ENCODE measurements around the gene CCDC74B.
"Not testable (repeated sequence)": the region's sequence is repeated elsewhere in the genome, so short reads cannot be mapped to it uniquely, and the experiment has no call there.

Gene CCDC74B

DNA sequence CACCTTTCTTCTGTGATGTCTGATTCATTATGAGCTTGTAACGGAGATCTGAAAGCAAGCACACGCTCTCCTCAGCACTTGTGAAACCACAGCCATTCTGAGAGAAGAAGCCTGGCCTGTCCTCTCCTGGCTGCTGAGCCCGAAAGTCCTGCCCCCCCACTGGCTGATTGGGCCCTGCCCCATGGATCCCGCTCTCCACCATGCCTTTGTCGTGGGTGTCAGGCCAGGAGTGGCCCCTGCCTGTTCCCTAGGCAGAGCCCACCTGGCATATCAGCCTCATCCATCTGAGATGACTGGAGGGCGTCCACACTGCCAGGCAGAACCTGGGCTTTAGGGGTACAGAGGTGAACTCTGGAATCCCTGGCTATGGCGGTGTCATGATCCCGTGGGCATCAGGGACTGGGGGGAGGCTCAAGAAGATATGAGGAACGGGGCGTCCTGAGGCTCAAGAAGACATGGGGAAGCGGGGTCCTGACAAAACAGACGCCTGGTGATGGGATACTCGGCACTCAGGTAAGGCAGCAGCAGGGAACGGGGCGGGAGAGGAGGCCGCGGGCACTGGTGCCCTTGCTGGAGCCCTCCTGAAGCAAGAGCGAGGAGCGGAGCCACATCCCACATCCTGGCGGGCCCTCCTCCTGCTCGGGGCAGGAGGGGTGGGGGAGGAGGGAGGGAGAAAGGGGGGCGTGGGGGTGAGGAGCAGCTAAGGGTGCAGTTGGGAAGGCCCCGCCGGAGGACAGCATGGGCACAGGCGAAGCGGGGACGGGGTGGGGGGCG is 1.5 kb downstream of the CCDC74B start:
- not testable (repeated sequence) for H3K9ac ChIP-seq (ENCODE audit: low read length); H3K4me1 ChIP-seq (ENCODE audit: control insufficient read depth, insufficient read depth, low read length); H3K36me3 ChIP-seq (ENCODE audit: control insufficient read depth, insufficient read depth, low read length); H3K9me3 ChIP-seq (ENCODE audit: control insufficient read depth, insufficient read depth, low read depth, low read length); H3K27ac ChIP-seq (ENCODE audit: low read depth, low read length); H3K27me3 ChIP-seq (ENCODE audit: control insufficient read depth, insufficient read depth, low read length)
- H3K4me3 ChIP-seq (ENCODE audit: low read depth, low read length), result peak overlapping the region; percentile 55; the same call in 1 of the 2 replicates

DNA sequence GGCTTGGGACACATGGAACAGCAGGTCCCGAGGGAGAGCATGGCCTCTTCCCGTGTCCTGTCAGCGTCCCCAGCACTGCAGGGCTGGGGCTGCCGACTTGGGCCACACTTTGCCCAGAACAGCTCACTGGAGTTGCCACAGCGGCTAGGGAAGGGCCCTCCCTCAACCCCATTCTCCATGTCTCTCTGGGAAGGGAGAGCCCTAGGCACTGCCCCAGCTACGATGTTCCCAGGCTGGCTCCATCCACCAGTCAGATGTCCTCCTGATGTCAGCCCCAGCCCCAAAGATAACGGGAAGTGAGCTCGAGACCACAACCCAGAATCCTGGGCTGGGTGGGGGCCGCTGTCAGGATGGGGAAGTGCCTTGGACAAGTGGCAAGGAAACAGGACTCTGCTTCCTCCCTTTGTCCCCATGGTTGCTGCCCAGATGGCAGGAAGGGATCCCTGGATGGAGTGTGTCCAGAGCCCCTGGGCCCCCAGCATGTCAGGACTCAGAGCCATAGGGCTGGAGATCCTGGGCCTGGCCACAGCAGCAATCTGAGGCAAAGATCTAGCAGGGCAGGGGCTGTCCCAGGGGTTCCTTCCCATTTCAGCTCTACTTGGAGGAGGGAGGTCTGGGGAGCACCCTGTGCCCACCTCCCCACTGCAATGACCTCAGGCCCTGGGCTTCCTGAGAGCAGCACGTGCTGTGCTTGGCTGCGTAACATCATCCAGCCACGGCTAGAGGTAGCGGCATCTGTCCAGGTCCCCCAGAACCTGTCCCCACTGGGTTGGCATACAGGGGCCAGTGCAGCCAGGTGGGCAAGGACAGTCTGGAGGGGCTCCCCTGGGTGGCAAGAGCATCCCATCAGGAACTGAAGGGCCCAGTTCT is 2.3 kb downstream of the CCDC74B start:
- H3K9me3 ChIP-seq (ENCODE audit: control insufficient read depth, insufficient read depth, low read depth, low read length); H3K27me3 ChIP-seq (ENCODE audit: control insufficient read depth, insufficient read depth, low read length); H3K4me1 ChIP-seq (ENCODE audit: control insufficient read depth, insufficient read depth, low read length); H3K4me3 ChIP-seq (ENCODE audit: low read depth, low read length); H3K9ac ChIP-seq (ENCODE audit: low read length); H3K27ac ChIP-seq (ENCODE audit: low read depth, low read length); H3K36me3 ChIP-seq (ENCODE audit: control insufficient read depth, insufficient read depth, low read length): not testable (repeated sequence)

DNA sequence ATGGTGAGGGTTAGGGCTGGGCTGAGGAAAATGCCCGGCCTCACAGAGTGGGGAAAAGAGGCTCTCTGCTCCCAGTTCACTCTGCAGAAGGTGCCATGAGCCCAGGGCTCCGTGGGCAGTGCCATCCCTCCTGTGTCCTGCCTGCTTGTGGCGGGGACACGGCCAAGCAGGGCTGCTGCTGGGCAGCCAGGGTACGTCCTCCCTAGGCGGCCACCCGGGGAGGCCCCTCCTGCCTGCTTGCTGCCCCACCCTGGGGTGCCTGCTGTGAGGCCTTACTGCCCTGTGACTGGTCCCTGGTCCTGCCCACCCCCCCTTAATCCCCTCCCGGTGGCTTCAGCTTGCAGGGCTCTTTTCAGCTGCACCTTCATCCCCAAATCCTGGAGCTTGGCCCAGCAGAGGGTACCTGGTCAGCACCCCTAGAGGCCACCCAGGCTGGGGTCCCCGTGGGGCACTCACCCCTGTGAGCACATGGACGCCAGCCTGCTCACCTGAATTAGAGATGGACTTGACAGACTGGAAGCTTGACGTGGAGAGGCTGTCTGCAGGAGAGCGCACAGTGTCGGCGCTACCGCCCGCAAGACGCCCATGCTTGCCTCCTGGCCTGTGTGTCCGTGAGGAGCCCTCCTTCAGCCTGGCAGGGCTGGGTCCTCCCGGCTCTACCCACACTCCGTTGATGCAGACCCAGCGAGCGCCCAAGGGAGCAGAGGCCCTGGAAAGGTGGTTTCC is 3.1 kb downstream of the CCDC74B start:
- not testable (repeated sequence) for H3K4me3 ChIP-seq (ENCODE audit: low read depth, low read length); H3K27ac ChIP-seq (ENCODE audit: low read depth, low read length); H3K9ac ChIP-seq (ENCODE audit: low read length); H3K27me3 ChIP-seq (ENCODE audit: control insufficient read depth, insufficient read depth, low read length); H3K9me3 ChIP-seq (ENCODE audit: control insufficient read depth, insufficient read depth, low read depth, low read length); H3K36me3 ChIP-seq (ENCODE audit: control insufficient read depth, insufficient read depth, low read length); H3K4me1 ChIP-seq (ENCODE audit: control insufficient read depth, insufficient read depth, low read length)

DNA sequence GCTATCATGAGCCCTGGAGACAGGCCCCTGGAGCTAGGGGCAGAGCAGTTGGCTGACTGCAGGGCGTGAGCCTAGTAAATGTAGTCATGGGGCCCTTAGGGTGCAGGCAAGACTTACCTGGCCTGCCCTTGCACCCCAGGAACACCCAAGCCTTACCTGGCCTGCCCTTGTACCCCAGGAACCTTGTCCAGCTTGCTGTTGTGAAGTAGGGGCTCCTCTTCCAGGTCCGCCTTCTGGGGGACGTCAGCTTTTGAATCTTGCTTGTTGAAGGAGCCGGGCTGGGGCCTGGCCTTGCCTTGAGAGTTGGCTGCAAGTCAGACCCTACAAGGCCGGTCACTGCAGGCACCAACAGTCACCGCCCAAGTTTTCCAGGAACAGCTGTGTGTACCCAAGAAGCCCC is 3.9 kb downstream of the CCDC74B start:
- not testable (repeated sequence) for H3K4me1 ChIP-seq (ENCODE audit: control insufficient read depth, insufficient read depth, low read length); H3K4me3 ChIP-seq (ENCODE audit: low read depth, low read length); H3K36me3 ChIP-seq (ENCODE audit: control insufficient read depth, insufficient read depth, low read length); H3K9me3 ChIP-seq (ENCODE audit: control insufficient read depth, insufficient read depth, low read depth, low read length); H3K27me3 ChIP-seq (ENCODE audit: control insufficient read depth, insufficient read depth, low read length); H3K27ac ChIP-seq (ENCODE audit: low read depth, low read length); H3K9ac ChIP-seq (ENCODE audit: low read length)

DNA sequence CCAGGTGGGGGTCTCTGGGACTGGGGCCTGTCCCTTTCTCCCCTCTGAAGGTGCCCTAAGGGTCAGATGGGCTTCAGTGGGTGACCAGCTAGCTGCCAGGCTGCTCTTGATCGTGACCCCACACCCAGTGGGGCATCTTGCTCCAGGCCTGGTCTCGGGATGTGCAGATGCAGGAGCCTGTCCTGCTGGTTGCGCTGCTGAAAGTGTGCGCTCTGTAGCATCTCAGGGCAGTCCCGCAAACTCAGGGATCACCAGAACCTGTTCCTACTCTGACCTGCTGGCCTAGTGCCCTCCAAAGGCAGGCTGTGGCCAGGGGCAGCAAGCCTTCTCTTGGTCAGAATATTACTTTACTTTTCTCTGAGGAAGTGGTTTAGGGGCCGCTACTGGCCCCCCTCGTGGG is 4.4 kb downstream of the CCDC74B start:
- H3K9ac ChIP-seq (ENCODE audit: low read length); H3K4me1 ChIP-seq (ENCODE audit: control insufficient read depth, insufficient read depth, low read length); H3K36me3 ChIP-seq (ENCODE audit: control insufficient read depth, insufficient read depth, low read length); H3K27ac ChIP-seq (ENCODE audit: low read depth, low read length); H3K27me3 ChIP-seq (ENCODE audit: control insufficient read depth, insufficient read depth, low read length); H3K4me3 ChIP-seq (ENCODE audit: low read depth, low read length); H3K9me3 ChIP-seq (ENCODE audit: control insufficient read depth, insufficient read depth, low read depth, low read length): not testable (repeated sequence)

DNA sequence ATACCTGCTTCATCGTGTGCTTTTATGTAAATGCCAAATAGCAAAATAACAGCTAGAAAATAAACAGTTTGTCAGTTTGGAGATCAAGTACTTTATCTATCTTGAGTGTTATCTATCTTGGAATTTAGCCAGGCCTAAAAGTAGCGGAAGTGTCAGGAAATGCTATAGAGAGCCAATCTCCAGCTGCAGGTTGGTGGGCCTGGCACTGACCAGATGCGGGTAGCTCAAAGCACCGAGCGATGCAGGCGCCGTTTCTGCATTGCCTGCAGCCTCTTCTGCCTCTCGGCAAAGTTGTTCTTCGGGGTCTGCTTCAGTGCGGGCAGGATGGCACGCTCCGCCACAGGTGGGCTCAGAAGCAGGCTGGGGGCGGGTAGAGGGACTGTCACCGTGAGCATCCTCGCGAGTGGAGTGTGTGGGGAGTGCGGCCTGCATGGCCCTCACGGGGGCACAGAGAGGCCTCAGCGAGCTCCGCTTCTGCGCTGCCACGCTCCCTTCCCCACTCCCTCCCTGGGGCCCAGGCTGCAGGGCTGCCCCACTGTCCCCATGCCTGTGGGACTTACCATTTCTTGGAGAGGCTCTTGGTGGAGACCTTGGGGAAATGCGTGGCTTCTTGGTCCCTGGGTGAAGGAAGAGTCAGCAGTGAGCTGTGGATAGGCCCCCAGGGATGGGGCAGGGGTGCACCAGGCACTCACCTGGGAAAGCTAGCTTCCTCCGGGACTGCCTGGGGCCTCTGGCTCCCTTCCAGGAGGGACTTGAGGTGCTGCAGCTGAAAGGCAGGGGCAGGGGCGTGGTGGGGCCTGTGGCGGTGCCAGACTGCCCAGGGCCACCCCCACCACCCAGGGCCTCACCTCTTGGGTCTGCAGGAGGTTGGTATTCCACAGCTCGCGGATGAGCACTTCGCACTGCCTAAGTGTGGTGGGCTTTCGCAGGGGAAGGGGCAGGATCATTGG is 5.3 kb downstream of the CCDC74B start:
- H3K9me3 ChIP-seq (ENCODE audit: control insufficient read depth, insufficient read depth, low read depth, low read length); H3K4me1 ChIP-seq (ENCODE audit: control insufficient read depth, insufficient read depth, low read length); H3K27ac ChIP-seq (ENCODE audit: low read depth, low read length); H3K27me3 ChIP-seq (ENCODE audit: control insufficient read depth, insufficient read depth, low read length); H3K9ac ChIP-seq (ENCODE audit: low read length); H3K36me3 ChIP-seq (ENCODE audit: control insufficient read depth, insufficient read depth, low read length); H3K4me3 ChIP-seq (ENCODE audit: low read depth, low read length): not testable (repeated sequence)

DNA sequence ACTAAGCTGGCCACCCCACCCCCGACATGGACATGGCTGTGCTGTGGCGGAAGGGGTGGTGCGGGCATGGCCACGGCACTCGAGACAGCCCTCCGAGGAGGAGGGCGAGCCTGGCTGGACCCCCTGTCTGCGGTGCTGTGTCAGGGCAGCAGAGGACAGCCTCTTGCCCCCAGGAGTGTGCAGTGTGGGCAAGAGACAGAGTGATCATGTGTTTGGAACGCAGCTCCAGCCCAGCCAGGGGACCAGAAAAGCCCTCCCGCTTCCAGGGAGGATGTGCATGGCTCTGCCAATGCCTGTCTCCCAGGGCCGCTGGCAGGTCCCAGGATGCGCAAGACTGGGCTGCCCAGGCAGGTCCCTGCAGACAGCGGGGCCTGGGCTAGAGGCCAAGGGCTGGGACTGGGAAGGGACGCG is 6.1 kb downstream of the CCDC74B start:
- not testable (repeated sequence) for H3K9ac ChIP-seq (ENCODE audit: low read length); H3K27ac ChIP-seq (ENCODE audit: low read depth, low read length); H3K9me3 ChIP-seq (ENCODE audit: control insufficient read depth, insufficient read depth, low read depth, low read length); H3K4me3 ChIP-seq (ENCODE audit: low read depth, low read length); H3K4me1 ChIP-seq (ENCODE audit: control insufficient read depth, insufficient read depth, low read length); H3K27me3 ChIP-seq (ENCODE audit: control insufficient read depth, insufficient read depth, low read length); H3K36me3 ChIP-seq (ENCODE audit: control insufficient read depth, insufficient read depth, low read length)

DNA sequence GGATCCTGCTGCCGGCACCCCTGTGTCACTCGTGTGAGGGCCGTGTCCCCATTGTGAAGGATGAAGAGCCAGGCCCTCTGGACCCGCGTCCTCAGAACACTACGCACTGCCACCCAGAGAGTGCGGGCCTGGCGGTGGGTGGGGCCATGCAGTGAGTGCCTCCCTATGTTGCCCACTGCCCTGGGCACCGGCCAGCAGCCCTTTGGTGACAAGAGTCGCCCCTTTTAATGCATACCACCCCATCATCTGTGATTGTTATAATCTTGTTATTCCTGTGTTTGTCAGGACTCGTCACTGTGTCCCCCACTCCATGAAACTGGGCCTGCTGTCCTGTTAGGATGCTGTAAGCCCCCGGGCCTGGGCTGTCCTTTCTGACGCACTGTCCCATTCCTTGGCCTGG is 6.6 kb downstream of the CCDC74B start:
- not testable (repeated sequence) for H3K27me3 ChIP-seq (ENCODE audit: control insufficient read depth, insufficient read depth, low read length); H3K27ac ChIP-seq (ENCODE audit: low read depth, low read length); H3K4me1 ChIP-seq (ENCODE audit: control insufficient read depth, insufficient read depth, low read length); H3K9ac ChIP-seq (ENCODE audit: low read length); H3K36me3 ChIP-seq (ENCODE audit: control insufficient read depth, insufficient read depth, low read length); H3K9me3 ChIP-seq (ENCODE audit: control insufficient read depth, insufficient read depth, low read depth, low read length); H3K4me3 ChIP-seq (ENCODE audit: low read depth, low read length)

DNA sequence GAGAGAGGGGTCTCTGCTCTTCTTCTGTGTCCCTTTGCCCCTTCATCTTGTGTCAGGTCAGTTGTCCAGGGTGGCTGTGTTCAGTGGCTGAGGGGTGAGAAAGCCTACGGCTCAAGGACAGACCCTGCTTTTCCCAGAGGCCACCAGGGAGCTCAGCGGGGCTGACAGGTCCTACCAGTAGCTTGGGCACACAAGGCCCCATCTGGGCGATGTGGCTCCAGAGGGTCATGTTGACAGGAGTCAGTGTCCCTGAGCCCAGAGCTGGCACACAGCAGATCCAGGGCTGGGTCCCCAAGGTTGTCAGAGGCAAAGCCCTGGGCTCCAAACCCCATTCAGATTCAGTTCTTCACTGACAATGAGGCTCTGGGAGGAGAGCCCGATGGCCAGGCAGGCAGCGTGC is 7.8 kb downstream of the CCDC74B start:
- H3K9me3 ChIP-seq (ENCODE audit: control insufficient read depth, insufficient read depth, low read depth, low read length); H3K27ac ChIP-seq (ENCODE audit: low read depth, low read length); H3K27me3 ChIP-seq (ENCODE audit: control insufficient read depth, insufficient read depth, low read length); H3K4me1 ChIP-seq (ENCODE audit: control insufficient read depth, insufficient read depth, low read length); H3K36me3 ChIP-seq (ENCODE audit: control insufficient read depth, insufficient read depth, low read length); H3K9ac ChIP-seq (ENCODE audit: low read length); H3K4me3 ChIP-seq (ENCODE audit: low read depth, low read length): not testable (repeated sequence)

DNA sequence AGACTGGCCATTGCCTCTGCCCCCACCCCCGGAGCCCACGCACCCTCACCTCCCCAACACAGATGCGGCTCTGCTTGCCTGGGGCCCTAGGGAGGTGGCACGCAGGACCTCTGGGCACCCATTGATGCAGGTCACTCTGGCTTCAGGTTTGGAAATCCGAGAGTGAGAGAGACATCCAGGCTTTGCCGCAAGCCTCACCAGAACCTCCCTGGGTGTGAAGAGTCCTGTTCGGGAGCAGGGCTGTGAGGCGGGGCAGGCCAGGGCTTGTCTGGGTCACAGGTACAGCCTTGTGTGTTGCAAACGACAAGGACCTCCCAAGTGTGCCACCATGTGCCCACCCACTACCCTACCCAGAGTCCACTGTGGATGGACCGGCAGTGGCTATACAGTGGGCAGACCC is 8.4 kb downstream of the CCDC74B start:
- not testable (repeated sequence) for H3K27ac ChIP-seq (ENCODE audit: low read depth, low read length); H3K27me3 ChIP-seq (ENCODE audit: control insufficient read depth, insufficient read depth, low read length); H3K36me3 ChIP-seq (ENCODE audit: control insufficient read depth, insufficient read depth, low read length); H3K4me1 ChIP-seq (ENCODE audit: control insufficient read depth, insufficient read depth, low read length); H3K4me3 ChIP-seq (ENCODE audit: low read depth, low read length); H3K9ac ChIP-seq (ENCODE audit: low read length); H3K9me3 ChIP-seq (ENCODE audit: control insufficient read depth, insufficient read depth, low read depth, low read length)

Measured in HUES6 (cell line).